GM12864 (cell line): ENCODE results near the gene MAGT1.
"Not testable (repeated sequence)": the region's sequence is repeated elsewhere in the genome, so short reads cannot be mapped to it uniquely, and the experiment has no call there.

Source experiments
- DNase-seq: peaks from one replicate; pipeline ENCODE4 v3.0.0-alpha.2; 2011; ENCODE audit warnings: low read depth
- H3K4me3 ChIP-seq: 2 replicates; pipeline ENCODE4 v1.5.1; 2011; ENCODE audit warnings: mild to moderate bottlenecking, low read depth, low read length, control low read depth
- CTCF ChIP-seq: IDR thresholded peaks from 2 replicates; pipeline ENCODE4 v1.5.1; 2011; ENCODE audit warnings: low read depth, mild to moderate bottlenecking, moderate library complexity, low read length, control low read depth, inconsistent platforms; ENCODE audit errors: missing control alignments

The MAGT1 gene

GRCh38 chrX:77894921-77895886 is at the start of gene MAGT1:
Gene MAGT1 (minus strand): TSS chrX:77895435. CDS start chrX:77895410, 25 bp downstream.
- H3K4me3 ChIP-seq, result peak within 1 kb of the TSS; percentile 77
- DNase-seq, result peak; percentile 92
- peak; percentile 3 for TF ChIP-seq CTCF

- H3K4me3 ChIP-seq, DNase-seq: not testable (repeated sequence)
These were observed 49.8 kb upstream of the MAGT1 start for GRCh38 chrX:77945031-77945430.

GRCh38 chrX:77938083-77938680 is 42.9 kb upstream of the MAGT1 start:
- TF ChIP-seq CTCF, result no peak
- no peak overlapping the region for H3K4me3 ChIP-seq
- DNase-seq, result no peak

DNA sequence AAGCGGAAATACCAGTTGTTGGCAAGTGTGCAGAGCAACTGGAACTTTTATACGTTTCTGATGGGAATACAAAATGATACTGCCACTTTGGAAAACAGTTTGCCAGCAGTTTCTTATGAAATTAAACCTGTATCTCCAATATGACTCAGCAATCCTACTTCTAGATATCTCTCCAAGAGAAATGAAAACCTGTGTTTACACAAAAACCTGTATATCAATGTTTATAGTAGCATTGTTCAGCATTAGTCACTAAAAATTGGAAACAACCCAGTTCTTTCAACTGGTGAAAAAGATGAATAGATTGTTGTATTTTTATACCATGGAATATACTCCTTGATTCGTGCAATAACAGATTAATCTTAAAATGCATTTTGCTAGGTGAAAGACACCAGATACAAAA is 42.1 kb upstream of the MAGT1 start:
- DNase-seq, result no peak
- TF ChIP-seq CTCF, result no peak
- H3K4me3 ChIP-seq, result no peak overlapping the region

DNA sequence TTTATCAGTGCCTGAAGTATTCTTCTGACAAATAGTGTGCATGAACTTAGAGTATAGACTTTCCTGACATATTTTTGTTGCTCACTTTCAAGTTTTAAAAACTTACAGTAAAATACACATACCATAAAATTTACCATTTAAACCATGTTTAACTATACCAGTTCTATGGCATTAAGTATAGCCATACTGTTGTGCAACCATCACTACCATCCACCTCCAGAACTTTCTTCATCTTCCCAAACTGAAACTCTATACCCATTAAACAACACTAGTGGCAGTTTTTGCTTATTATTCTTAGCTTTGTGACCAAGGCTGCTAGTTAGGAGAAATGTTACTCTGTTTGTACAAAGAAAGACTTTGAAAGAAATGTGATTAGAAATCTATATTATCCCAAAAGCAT is 41.1 kb upstream of the MAGT1 start:
- TF ChIP-seq CTCF, result no peak
- H3K4me3 ChIP-seq, result no peak overlapping the region
- no peak for DNase-seq

GRCh38 chrX:77935886-77936285 is 40.7 kb upstream of the MAGT1 start:
- TF ChIP-seq CTCF, result no peak

GRCh38 chrX:77930581-77930980 is 35.3 kb upstream of the MAGT1 start:
- no peak overlapping the region for H3K4me3 ChIP-seq
- no peak for TF ChIP-seq CTCF
- DNase-seq, result no peak

More at GRCh38 chrX:77935886-77936285, 40.7 kb upstream of the MAGT1 start:
- no peak for DNase-seq
- no peak overlapping the region for H3K4me3 ChIP-seq
